Endothelial cell of umbilical vein (primary cell): ENCODE measurements around the gene NBEA. TPM values are rescaled to one million over a fixed set of nuclear protein-coding genes. Genes with fewer than 3 reads are reported as not detected.

Experiments used
- BruUV-seq: library from RNA; stranded (reverse); fragments of 400-500 nt; replicated peaks from 2 replicates; lab custom pipeline; 2021; lab: Mats Ljungman, UMichigan
- CTCF ChIA-PET: fragments of 300-600, 350-600 bp; sonication (Branson Sonifier 250); formaldehyde crosslinking; loops from one replicate; lab custom pipeline; 2021; ENCODE audit warnings: antibody characterized with exemption, inconsistent platforms; lab: Charles Lee
- POLR2A ChIA-PET: fragments of 300-600, 350-600 bp; sonication (Branson Sonifier 250); formaldehyde crosslinking; loops from one replicate; lab custom pipeline; 2021; ENCODE audit warnings: antibody characterized with exemption, inconsistent platforms; lab: Charles Lee
- DNase-seq: peaks from one replicate; pipeline ENCODE4 v3.0.0-alpha.2; 2011; ENCODE audit warnings: low read depth, low spot score
- FAIRE-seq: peaks from 2 replicates; lab custom pipeline; 2011; peaks lifted over from hg19 to GRCh38; lab: Jason Lieb, UNC
- H2AFZ ChIP-seq: 2 replicates; pipeline ENCODE4 v1.6.0; 2012; ENCODE audit warnings: low read depth, low read length, control low read depth, inconsistent platforms
- H3K27ac ChIP-seq: 2 replicates; pipeline ENCODE4 v1.5.1; 2011; ENCODE audit warnings: low read depth, mild to moderate bottlenecking, control low read depth, low read length, moderate library complexity; ENCODE audit not compliant: insufficient read depth
- H3K27me3 ChIP-seq, 2 experiments: 2 replicates each; pipeline versions ENCODE4 v1.6.0 to v1.6.1; 2011; ENCODE audit warnings: low read length in 2 of 2, mixed read lengths in 1 of 2; ENCODE audit not compliant: control insufficient read depth in 2 of 2, insufficient read depth in 2 of 2
- H3K36me3 ChIP-seq, 2 experiments: 2 replicates in 1 of 2; 3 replicates in 1 of 2; pipeline ENCODE4 v1.5.1; 2011; ENCODE audit warnings: low read length in 2 of 2, mild to moderate bottlenecking in 1 of 2, moderate library complexity in 1 of 2; ENCODE audit not compliant: control insufficient read depth in 2 of 2, insufficient read depth in 2 of 2; ENCODE audit errors: extremely low read depth in 1 of 2
- H3K4me1 ChIP-seq: 3 replicates; pipeline ENCODE4 v1.5.1; 2011; ENCODE audit warnings: mild to moderate bottlenecking, low read length; ENCODE audit not compliant: control insufficient read depth, insufficient read depth; ENCODE audit errors: extremely low read depth
- H3K4me2 ChIP-seq: 2 replicates; pipeline ENCODE4 v1.6.1; 2011; ENCODE audit warnings: low read length, control low read depth, mixed read lengths; ENCODE audit not compliant: insufficient read depth
- H3K4me3 ChIP-seq, 3 experiments: fragments of 200-600 bp in 1 of 3; sonication (generic), shearing (Covaris generic) in 1 of 3; replicated peaks in 1 of 3; 2 replicates each; pipeline ENCODE4 v1.5.1; 2011 to 2016; ENCODE audit warnings: control low read depth in 3 of 3, low read length in 3 of 3, mild to moderate bottlenecking in 2 of 3, inconsistent platforms in 1 of 3, low read depth in 1 of 3, moderate library complexity in 1 of 3; ENCODE audit not compliant: insufficient read depth in 1 of 3
- H3K79me2 ChIP-seq: 2 replicates; pipeline ENCODE4 v1.6.0; 2012; ENCODE audit warnings: low read length, inconsistent platforms; ENCODE audit not compliant: control insufficient read depth, insufficient read depth
- H3K9ac ChIP-seq: replicated peaks from 2 replicates; pipeline ENCODE3; 2011; ENCODE audit warnings: low read length, control low read depth; ENCODE audit not compliant: insufficient read depth; ENCODE audit errors: extremely low read depth
- H3K9me1 ChIP-seq: replicated peaks from 3 replicates; pipeline ENCODE4 v1.6.0; 2011; ENCODE audit warnings: mild to moderate bottlenecking, low read length; ENCODE audit not compliant: control insufficient read depth, insufficient read depth; ENCODE audit errors: extremely low read depth
- H3K9me3 ChIP-seq: replicated peaks from 2 replicates; pipeline ENCODE4 v1.5.1; 2012; ENCODE audit warnings: low read length, inconsistent platforms; ENCODE audit not compliant: control insufficient read depth, insufficient read depth
- H4K20me1 ChIP-seq: replicated peaks from 2 replicates; pipeline ENCODE3; 2011; ENCODE audit warnings: mild to moderate bottlenecking, low read length; ENCODE audit not compliant: control insufficient read depth, insufficient read depth; ENCODE audit errors: extremely low read depth
- CTCF ChIP-seq, 2 donors: IDR thresholded peaks; 1 replicate in 1 of 2; 2 replicates in 1 of 2; pipeline ENCODE4 v1.5.1; 2011; ENCODE audit warnings: low read length in 2 of 2, mild to moderate bottlenecking in 2 of 2, moderate library complexity in 2 of 2, control low read depth in 1 of 2, inconsistent platforms in 1 of 2, low read depth in 1 of 2; ENCODE audit not compliant: insufficient read depth in 1 of 2; ENCODE audit errors: extremely low read depth in 1 of 2
- EZH2 ChIP-seq: IDR thresholded peaks from 2 replicates; pipeline ENCODE4 v1.6.1; 2012; ENCODE audit warnings: borderline replicate concordance, low read depth, mild to moderate bottlenecking, moderate library complexity, low read length, inconsistent platforms; ENCODE audit not compliant: severe bottlenecking
- FOS ChIP-seq: IDR thresholded peaks from 2 replicates; pipeline ENCODE4 v1.6.1; 2011; ENCODE audit warnings: mild to moderate bottlenecking, low read length, moderate library complexity, borderline replicate concordance; ENCODE audit not compliant: insufficient read depth
- GATA2 ChIP-seq: IDR thresholded peaks from 2 replicates; pipeline ENCODE4 v1.7.0; 2011; ENCODE audit warnings: low read depth, mild to moderate bottlenecking, moderate library complexity, mixed read lengths, low read length; ENCODE audit not compliant: insufficient read length, insufficient read depth
- JUN ChIP-seq: IDR thresholded peaks from 2 replicates; pipeline ENCODE4 v1.6.1; 2011; ENCODE audit warnings: borderline replicate concordance, low read depth; ENCODE audit not compliant: insufficient read length, insufficient read depth
- MAX ChIP-seq: IDR thresholded peaks from 2 replicates; pipeline ENCODE4 v1.6.1; 2011; ENCODE audit not compliant: insufficient read depth, insufficient read length
- MYC ChIP-seq: IDR thresholded peaks from one replicate; pipeline ENCODE4 v1.6.1; 2011; ENCODE audit warnings: mild to moderate bottlenecking, low read depth, low read length
- POLR2A ChIP-seq: IDR thresholded peaks from 2 replicates; pipeline ENCODE4 v1.6.1; 2012; ENCODE audit warnings: low read depth, mild to moderate bottlenecking, control low read depth, low read length
- POLR2AphosphoS5 ChIP-seq: IDR thresholded peaks from 2 replicates; pipeline ENCODE4 v1.6.1; 2012; ENCODE audit warnings: low read depth, mild to moderate bottlenecking, control low read depth, low read length, moderate library complexity; ENCODE audit not compliant: insufficient read depth
- dilution Hi-C: fragments of 300-500 bp; cut with MboI; formaldehyde crosslinking; loops from one replicate; pipeline ENCODE4 v1.15.0; 2019; ENCODE audit warnings: low sequenced_read_pairs; ENCODE audit not compliant: extremely low pct_ligation_motif_present
- intact Hi-C: fragments of 100-400 bp; cut with micrococcal nuclease; formaldehyde crosslinking; loops from one replicate; pipeline ENCODE4 v1.10.0; 2022
- polyA plus RNA-seq, 4 experiments: library from polyadenylated mRNA; depleted of rRNA in 3 of 4; stranded (reverse) in 3 of 4; unstranded in 1 of 4; fragments of >200 nt; gene quantifications; 2 replicates each; pipeline versions ENCODE4 v1.2.1 to v1.2.3, GENCODE V29; 2011 to 2012; ENCODE audit warnings: missing spikeins in 1 of 4
- total RNA-seq: library from RNA; stranded (reverse); gene quantifications from 2 replicates; pipeline ENCODE4 v1.2.3, GENCODE V29; 2021

NBEA gene
- total and polyA plus RNA-seq, 2 donors (not counting 3 experiments of a cell fraction or from before 2014, with no cell fraction given), result 3.0 to 4.8 TPM

GRCh38 chr13:35139591-35139990 is 197.5 kb downstream of the NBEA start:
- dilution Hi-C loops (no loop called here), intact Hi-C loops (no loop called here)
- Histone ChIP-seq H3K36me3 (no peaks in the 10 kb centered on the region), H3K4me2 (peak overlapping the region; percentile 3), H3K9ac (no peak overlapping the region), H3K4me3 (no peak overlapping the region), H2AFZ (no peak overlapping the region), H3K27ac (no peak overlapping the region), H3K79me2 (no peaks in the 10 kb centered on the region), H3K4me1 (peaks cover 23% of the 10 kb centered on the region), H4K20me1 (no peaks in the 10 kb centered on the region), H3K27me3 (no peaks in the 10 kb centered on the region), H3K9me3 (no peaks in the 10 kb centered on the region), H3K9me1 (no peaks in the 10 kb centered on the region)
- peak; percentile 89 for FAIRE-seq
- ChIA-PET CTCF (interaction anchor here (0.9 to 1.0 kb wide), 2 partner anchors 10 to 24 kb away, joined by 3 read pairs; no protein-coding TSS in a partner anchor), POLR2A (no interaction called here)
- TF ChIP-seq JUN, result peak; percentile 65
- no peak for TF ChIP-seq MYC
- no peak for TF ChIP-seq EZH2
- no peak for TF ChIP-seq MAX
- no peak for TF ChIP-seq GATA2
- no peak for TF ChIP-seq CTCF (IDR thresholded peaks at IDR 0.05; ENCODE audit: extremely low read depth in 1 of 2, insufficient read depth in 1 of 2, low read depth in 1 of 2, low read length in 2 of 2)
- no peak for TF ChIP-seq POLR2AphosphoS5
- TF ChIP-seq POLR2A, result no peak
- peak; percentile 75 for TF ChIP-seq FOS
- DNase-seq, result peak; percentile 81
- no TSS peak for BruUV-seq
